Spleen (tissue), 11 donors: ENCODE results near the gene PRKCSH. TPM values are rescaled to one million over a fixed set of nuclear protein-coding genes. Genes with fewer than 3 reads are reported as not detected.

Experiments used
- DNase-seq: peaks from one replicate; pipeline ENCODE4 v3.0.0-alpha.2; 2020
- H3K27ac ChIP-seq, 8 donors: fragments of 200-600 bp; sonication (generic) in 7 of 8; 1 replicate in 4 of 8; 2 replicates in 4 of 8; pipeline versions ENCODE4 v1.5.0 to v1.8.0; 2016 to 2021; ENCODE audit warnings: inconsistent platforms in 4 of 8, mild to moderate bottlenecking in 4 of 8, moderate library complexity in 1 of 8
- H3K27me3 ChIP-seq, 7 donors: fragments of 200-600 bp; sonication (generic) in 6 of 7; replicated peaks in 1 of 7; 1 replicate in 4 of 7; 2 replicates in 3 of 7; pipeline versions ENCODE4 v1.5.0 to v1.8.0; 2016 to 2021; ENCODE audit warnings: inconsistent platforms in 3 of 7, mild to moderate bottlenecking in 1 of 7
- H3K36me3 ChIP-seq, 6 donors: fragments of 200-600 bp; sonication (generic) in 5 of 6; 1 replicate in 4 of 6; 2 replicates in 2 of 6; pipeline versions ENCODE4 v1.5.0 to v1.8.0; 2016 to 2021; ENCODE audit warnings: inconsistent platforms in 2 of 6
- H3K4me1 ChIP-seq, 6 donors: fragments of 200-600 bp; sonication (generic) in 5 of 6; 1 replicate in 3 of 6; 2 replicates in 3 of 6; pipeline versions ENCODE4 v1.5.0 to v1.8.0; 2016 to 2021; ENCODE audit warnings: inconsistent platforms in 3 of 6
- H3K4me3 ChIP-seq, 8 donors: fragments of 200-600 bp; sonication (generic) in 7 of 8; 1 replicate in 4 of 8; 2 replicates in 4 of 8; pipeline versions ENCODE4 v1.5.0 to v1.8.0; 2016 to 2021; ENCODE audit warnings: inconsistent platforms in 4 of 8, mild to moderate bottlenecking in 4 of 8, moderate library complexity in 2 of 8
- H3K9me3 ChIP-seq, 8 donors: fragments of 200-600 bp; sonication (generic) in 7 of 8; 1 replicate in 4 of 8; 2 replicates in 4 of 8; pipeline versions ENCODE4 v1.5.0 to v1.8.0; 2016 to 2021; ENCODE audit warnings: inconsistent platforms in 4 of 8
- POLR2A ChIP-seq, 3 donors: fragments of 450-650 bp; IDR thresholded peaks; one replicate each; pipeline ENCODE4 v1.5.1; 2017; ENCODE audit warnings: antibody characterized with exemption in 3 of 3, mild to moderate bottlenecking in 1 of 3
- POLR2AphosphoS5 ChIP-seq, 3 donors: sonication (generic); formaldehyde crosslinking; IDR thresholded peaks; one replicate each; pipeline ENCODE4 v1.5.1; 2017; ENCODE audit warnings: antibody characterized with exemption in 3 of 3
- WGBS, 5 donors: extraction: QIAGEN DNeasy Blood & Tissue Kit in 3 of 5; methylation state at CpG; one replicate each; pipeline versions ENCODE4 v1.1.5 to v1.1.7; 2013 to 2018; 5-methylcytosine and 5-hydroxymethylcytosine counted together
- intact Hi-C: fragments of 100-400 bp; cut with DNase I; formaldehyde crosslinking; loops from one replicate; pipeline ENCODE4 v1.15.0; 2023; ENCODE audit warnings: low total_unique reads
- polyA plus RNA-seq, 3 donors: library from polyadenylated mRNA; stranded (reverse); fragments of 200-250 nt; gene quantifications; one replicate each; pipeline ENCODE4 v1.2.1, GENCODE V29; 2013
- total RNA-seq, 7 donors: library from RNA; depleted of rRNA in 3 of 7; stranded (reverse); fragments of >200 nt in 3 of 7; fragmentation: NEBNext Ultra II Directional in 4 of 7; extraction: Animal tissue kit (Norgen Biotek cat#: 25700) in 4 of 7; gene quantifications; one replicate each; pipeline versions ENCODE4 v1.1.0 to v1.2.1, GENCODE V29; 2016 to 2021
- TF ChIP-seq, protein P1 (sequence below), 11 experiments: fragments of 200-600 bp in 7 of 11; fragments of 450-650 bp in 4 of 11; sonication (generic) in 4 of 11; IDR thresholded peaks in 8 of 11; conservative IDR thresholded peaks in 3 of 11; 1 replicate in 7 of 11; 2 replicates in 4 of 11; pipeline versions ENCODE4 v1.4.0 to v1.8.0; 2016 to 2021; ENCODE audit warnings: antibody characterized with exemption in 11 of 11, inconsistent platforms in 4 of 11, mild to moderate bottlenecking in 1 of 11
- donor health status: healthy with polysubstance abuse.
- donor health status: DM: no; HTN: no; CAD: no; lungs with moderate emphysema.
- donor health status: DM: no; HTN: no; CAD: no.
- donor health status: Bipolar disorder and iron deficiency.
- donor health status: healthy.
- donor health status: DM: no; HTN: no; CAD: no.
- donor health status: DM: yes; HTN: yes; CAD: no.

Gene PRKCSH
- total and polyA plus RNA-seq, 10 donors = 80.3 to 258 (median 145) TPM

DNA sequence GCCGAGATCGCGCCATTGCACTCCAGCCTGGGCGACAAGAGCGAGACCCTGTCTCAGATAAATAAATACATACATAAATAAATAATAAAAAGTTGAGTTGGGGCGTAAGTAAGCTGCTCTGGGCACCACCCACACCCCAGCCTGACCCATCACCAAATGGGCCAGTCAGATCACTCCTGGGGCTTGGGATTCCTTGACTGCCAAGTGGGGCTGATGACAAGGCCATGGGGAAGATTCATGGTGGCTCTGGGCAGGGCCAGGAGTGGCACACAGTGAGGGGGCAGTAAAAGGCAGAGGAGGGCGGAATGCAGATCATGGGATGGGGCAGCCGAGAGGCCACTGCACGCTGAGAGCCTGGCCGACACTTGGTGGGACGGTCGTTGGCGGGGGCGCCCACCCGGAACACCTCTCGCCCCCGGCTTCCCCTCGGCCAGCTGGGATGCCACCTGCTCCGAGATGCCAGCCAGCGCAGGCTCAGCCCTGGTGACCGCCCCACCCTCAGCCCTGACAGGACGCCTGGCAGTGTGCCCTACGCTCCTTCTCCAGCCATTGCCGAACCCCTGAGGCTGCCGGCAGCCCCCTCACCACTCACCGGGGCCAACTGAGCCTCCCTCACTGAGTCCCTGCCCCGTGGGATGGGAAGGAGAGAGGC, 59.3 kb downstream of the PRKCSH start:
- intact Hi-C loops = no loop called here
- DNase-seq = no peak
- WGBS, 5 donors = 93 to 98% (median 94%) methylated on average over 25 to 27 of the region's 27 CpGs

DNA sequence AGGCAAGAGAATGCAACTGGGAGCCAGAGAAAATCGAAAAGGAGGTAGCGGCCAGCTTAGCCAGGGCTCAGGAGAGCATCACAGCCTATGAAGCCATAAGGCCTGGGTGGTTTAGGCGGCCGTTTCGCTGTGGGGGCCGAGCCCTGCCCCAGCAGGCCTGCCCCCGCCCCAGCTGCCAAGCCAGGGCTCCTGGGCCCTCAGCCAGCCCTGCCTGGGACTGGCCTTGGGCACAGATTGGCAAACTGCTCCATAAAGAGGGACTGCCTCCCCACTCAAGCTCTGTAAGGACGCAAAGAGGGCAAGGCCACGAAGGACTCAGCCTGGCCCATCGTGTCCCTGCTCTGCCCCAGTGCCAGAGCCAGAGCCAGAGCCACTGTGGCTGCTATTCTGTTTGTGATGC, 60.0 kb downstream of the PRKCSH start:
- 84 to 93% (median 90%) methylated on average over 9 to 10 of the region's 10 CpGs for WGBS, 5 donors
- no peak overlapping the region for H3K27ac ChIP-seq
- intact Hi-C loops = no loop called here

More for the DNA sequence above, 59.3 kb downstream of the PRKCSH start:
- Histone ChIP-seq H3K27ac (no peak overlapping the region), H3K4me1 (no peaks in the 10 kb centered on the region), H3K36me3 (peaks cover 0 to 89% (median 48%) of the 10 kb centered on the region in 6 donors), H3K27me3 (no peaks in the 10 kb centered on the region), H3K4me3 (no peak overlapping the region), H3K9me3 (no peaks in the 10 kb centered on the region)
- TF ChIP-seq, protein P1, sequence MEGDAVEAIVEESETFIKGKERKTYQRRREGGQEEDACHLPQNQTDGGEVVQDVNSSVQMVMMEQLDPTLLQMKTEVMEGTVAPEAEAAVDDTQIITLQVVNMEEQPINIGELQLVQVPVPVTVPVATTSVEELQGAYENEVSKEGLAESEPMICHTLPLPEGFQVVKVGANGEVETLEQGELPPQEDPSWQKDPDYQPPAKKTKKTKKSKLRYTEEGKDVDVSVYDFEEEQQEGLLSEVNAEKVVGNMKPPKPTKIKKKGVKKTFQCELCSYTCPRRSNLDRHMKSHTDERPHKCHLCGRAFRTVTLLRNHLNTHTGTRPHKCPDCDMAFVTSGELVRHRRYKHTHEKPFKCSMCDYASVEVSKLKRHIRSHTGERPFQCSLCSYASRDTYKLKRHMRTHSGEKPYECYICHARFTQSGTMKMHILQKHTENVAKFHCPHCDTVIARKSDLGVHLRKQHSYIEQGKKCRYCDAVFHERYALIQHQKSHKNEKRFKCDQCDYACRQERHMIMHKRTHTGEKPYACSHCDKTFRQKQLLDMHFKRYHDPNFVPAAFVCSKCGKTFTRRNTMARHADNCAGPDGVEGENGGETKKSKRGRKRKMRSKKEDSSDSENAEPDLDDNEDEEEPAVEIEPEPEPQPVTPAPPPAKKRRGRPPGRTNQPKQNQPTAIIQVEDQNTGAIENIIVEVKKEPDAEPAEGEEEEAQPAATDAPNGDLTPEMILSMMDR (IDR thresholded peaks at IDR 0.05 in 8 of 11, conservative IDR thresholded peaks at IDR 0.05 in 3 of 11) = no peak
- no peak for TF ChIP-seq POLR2A (IDR thresholded peaks at IDR 0.05)
- no peak for TF ChIP-seq POLR2AphosphoS5 (IDR thresholded peaks at IDR 0.05)

DNA sequence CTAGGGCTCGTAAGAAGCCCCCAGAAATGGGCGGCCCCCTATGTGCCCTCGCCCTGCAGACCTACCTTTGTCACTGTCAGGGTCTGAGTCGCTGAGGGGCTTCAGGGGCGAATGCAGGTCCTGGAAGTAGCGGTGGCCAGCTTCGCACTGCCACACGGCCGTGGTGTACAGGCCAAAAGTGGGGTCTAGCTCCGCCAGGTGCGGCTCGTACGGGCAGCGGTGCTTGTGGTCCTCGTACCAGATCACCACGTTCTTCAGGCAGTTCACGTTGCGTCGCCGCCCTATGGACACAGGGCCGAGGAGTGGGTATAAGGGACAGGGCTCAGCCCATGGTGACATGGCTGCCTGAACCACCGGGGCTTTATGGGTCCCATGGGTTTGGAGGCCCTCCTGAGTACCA, 60.5 kb downstream of the PRKCSH start:
- no peak for DNase-seq
- H3K9me3 ChIP-seq = no peaks in the 10 kb centered on the region
- TF ChIP-seq POLR2AphosphoS5 (IDR thresholded peaks at IDR 0.05) (no peak), POLR2A (IDR thresholded peaks at IDR 0.05) (no peak)
- TF ChIP-seq, protein P1 (IDR thresholded peaks at IDR 0.05 in 8 of 11, conservative IDR thresholded peaks at IDR 0.05 in 3 of 11) = no peak
- no peak overlapping the region for H3K27ac ChIP-seq
- no peak overlapping the region for H3K4me3 ChIP-seq
- WGBS, 5 donors = 95 to 97% (median 97%) methylated on average over 16 to 22 of the region's 22 CpGs
- no peaks in the 10 kb centered on the region for H3K27me3 ChIP-seq
- intact Hi-C loops = no loop called here
- peaks cover 0 to 78% (median 38%) of the 10 kb centered on the region in 6 donors for H3K36me3 ChIP-seq
- no peaks in the 10 kb centered on the region for H3K4me1 ChIP-seq

More for the DNA sequence above, 60.0 kb downstream of the PRKCSH start:
- DNase-seq = no peak
- H3K27me3 ChIP-seq = no peaks in the 10 kb centered on the region
- H3K9me3 ChIP-seq = no peaks in the 10 kb centered on the region
- H3K4me1 ChIP-seq = no peaks in the 10 kb centered on the region
- H3K36me3 ChIP-seq = peaks cover 0 to 82% (median 42%) of the 10 kb centered on the region in 6 donors
- TF ChIP-seq, protein P1 (IDR thresholded peaks at IDR 0.05 in 8 of 11, conservative IDR thresholded peaks at IDR 0.05 in 3 of 11) = no peak
- TF ChIP-seq POLR2AphosphoS5 (IDR thresholded peaks at IDR 0.05) (no peak), POLR2A (IDR thresholded peaks at IDR 0.05) (no peak)
- H3K4me3 ChIP-seq = no peak overlapping the region

DNA sequence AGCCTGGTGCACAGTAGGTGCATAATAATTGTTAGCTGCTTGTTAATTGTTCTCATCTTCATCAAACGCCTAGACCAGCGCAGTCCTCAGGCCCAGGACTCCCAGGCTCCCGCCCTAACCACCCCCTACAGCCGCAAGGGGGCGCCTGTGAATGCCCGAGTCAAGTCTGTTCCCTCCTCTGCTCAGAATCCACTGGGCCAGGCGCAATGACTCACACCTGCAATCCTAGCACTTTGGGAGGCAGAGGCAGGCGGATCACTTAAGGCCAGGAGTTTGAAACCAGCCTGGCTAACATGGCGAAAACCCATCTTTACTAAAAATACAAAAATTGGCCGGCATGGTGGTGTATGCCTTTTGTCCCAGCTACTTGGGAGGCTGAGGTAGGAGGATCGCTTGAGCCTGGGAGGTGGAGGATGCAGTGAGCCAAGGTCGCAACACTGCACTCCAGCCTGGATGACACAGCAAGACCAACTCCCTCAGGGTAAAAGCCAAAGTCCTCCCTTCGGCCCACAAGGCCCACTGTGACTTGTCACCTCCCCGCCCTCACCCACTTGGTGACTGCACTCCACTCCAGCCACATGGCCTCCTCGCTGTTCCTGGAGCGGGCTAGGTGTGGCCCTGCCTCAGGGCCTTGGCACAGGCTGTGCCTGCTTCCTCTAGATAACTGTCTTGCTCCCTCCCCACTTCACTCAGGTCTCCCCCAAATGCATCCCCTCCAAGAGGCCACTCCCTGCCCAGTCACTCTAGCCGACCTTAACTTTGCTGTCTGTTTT, 61.1 kb downstream of the PRKCSH start:
- 59 to 76% (median 74%) methylated on average over 16 to 17 of the region's 17 CpGs for WGBS, 5 donors
- Histone ChIP-seq H3K36me3 (peaks cover 0 to 72% (median 36%) of the 10 kb centered on the region in 6 donors), H3K27ac (no peak overlapping the region), H3K27me3 (no peaks in the 10 kb centered on the region), H3K9me3 (no peaks in the 10 kb centered on the region), H3K4me1 (no peaks in the 10 kb centered on the region), H3K4me3 (no peak overlapping the region)
- TF ChIP-seq, protein P1 (IDR thresholded peaks at IDR 0.05 in 8 of 11, conservative IDR thresholded peaks at IDR 0.05 in 3 of 11) = peak in 10 of 11 experiments; percentile 32 to 82 (median 66)
- TF ChIP-seq POLR2A (IDR thresholded peaks at IDR 0.05) = no peak
- intact Hi-C loops = no loop called here
- DNase-seq = peak; percentile 89
